GM19397 (cell line): Measurements from ENCODE around the gene DBI.

Experiments used
- ATAC-seq: cut with Tn5 transposase; IDR thresholded peaks from one replicate; pipeline ENCODE4 v1.9.1; 2021; ENCODE audit warnings: mild to moderate bottlenecking, moderate library complexity; ENCODE audit not compliant: unreplicated experiment

Gene DBI

GRCh38 chr2:119366649-119367471 is at the start of gene DBI, which contains the start of gene C2orf76:
TSS of gene DBI (plus strand) at chr2:119366977. CDS start at chr2:119367052, 75 bp downstream.
TSS of gene C2orf76 (minus strand) at chr2:119366834. CDS start at chr2:119339959, 26,875 bp downstream.
- peak; percentile 97 for ATAC-seq

GRCh38 chr2:119317554-119317953 is 49.2 kb upstream of the DBI start:
- ATAC-seq, result no peak

- ATAC-seq, result no peak
These were observed 47.2 kb upstream of the DBI start for GRCh38 chr2:119319593-119319992.

GRCh38 chr2:119323459-119323858 is 43.3 kb upstream of the DBI start:
- ATAC-seq, result no peak

- ATAC-seq, result no peak
These were observed 42.0 kb upstream of the DBI start for GRCh38 chr2:119324685-119325270.

GRCh38 chr2:119326938-119327337 is 39.8 kb upstream of the DBI start:
- no peak for ATAC-seq

- ATAC-seq, result no peak
These were observed 39.3 kb upstream of the DBI start for GRCh38 chr2:119327431-119327830.

- no peak for ATAC-seq
These were observed 33.8 kb upstream of the DBI start for GRCh38 chr2:119332953-119333352.

GRCh38 chr2:119333360-119333759 is 33.4 kb upstream of the DBI start:
- ATAC-seq, result no peak

GRCh38 chr2:119333833-119334232 is 32.9 kb upstream of the DBI start:
- ATAC-seq, result no peak

- no peak for ATAC-seq
These were observed 29.0 kb upstream of the DBI start for GRCh38 chr2:119337749-119338148.

GRCh38 chr2:119338272-119338671 is 28.5 kb upstream of the DBI start:
- no peak for ATAC-seq

GRCh38 chr2:119338826-119339561 is 27.8 kb upstream of the DBI start:
- peak; percentile 99 for ATAC-seq

- no peak for ATAC-seq
These were observed 27.2 kb upstream of the DBI start for GRCh38 chr2:119339562-119339923.

- ATAC-seq, result no peak
These were observed 25.1 kb upstream of the DBI start for GRCh38 chr2:119341684-119342083.

GRCh38 chr2:119349289-119349688 is 17.5 kb upstream of the DBI start:
- no peak for ATAC-seq

- ATAC-seq, result no peak
These were observed 16.3 kb upstream of the DBI start for GRCh38 chr2:119350311-119350998.

- peak; percentile 86 for ATAC-seq
These were observed 14.4 kb upstream of the DBI start for GRCh38 chr2:119352357-119352756.

- ATAC-seq, result no peak
These were observed 11.9 kb upstream of the DBI start for GRCh38 chr2:119354860-119355259.

- no peak for ATAC-seq
These were observed 7.0 kb upstream of the DBI start for GRCh38 chr2:119359774-119360173.

GRCh38 chr2:119360423-119360966 is 6.3 kb upstream of the DBI start:
- no peak for ATAC-seq
